OCI-LY7 (cell line): ENCODE data around the gene RBBP4.
"Not testable (repeated sequence)": the region's sequence is repeated elsewhere in the genome, so short reads cannot be mapped to it uniquely, and the experiment has no call there.

ENCODE experiments used
- EZH2phosphoT487 ChIP-seq: fragments of 200-600 bp; sonication (generic); IDR thresholded peaks from 2 replicates; pipeline ENCODE4 v1.6.1; 2018; ENCODE audit warnings: low read depth, borderline replicate concordance, mild to moderate bottlenecking, mixed run types, antibody characterized with exemption, low read length, moderate library complexity, mixed read lengths
- TF ChIP-seq, protein P1 (sequence below): fragments of 200-600 bp; sonication (generic); conservative IDR thresholded peaks from 2 replicates; pipeline ENCODE4 v1.5.1; 2014; ENCODE audit warnings: mild to moderate bottlenecking, antibody characterized with exemption, low read length, moderate library complexity, mixed read lengths

DNA sequence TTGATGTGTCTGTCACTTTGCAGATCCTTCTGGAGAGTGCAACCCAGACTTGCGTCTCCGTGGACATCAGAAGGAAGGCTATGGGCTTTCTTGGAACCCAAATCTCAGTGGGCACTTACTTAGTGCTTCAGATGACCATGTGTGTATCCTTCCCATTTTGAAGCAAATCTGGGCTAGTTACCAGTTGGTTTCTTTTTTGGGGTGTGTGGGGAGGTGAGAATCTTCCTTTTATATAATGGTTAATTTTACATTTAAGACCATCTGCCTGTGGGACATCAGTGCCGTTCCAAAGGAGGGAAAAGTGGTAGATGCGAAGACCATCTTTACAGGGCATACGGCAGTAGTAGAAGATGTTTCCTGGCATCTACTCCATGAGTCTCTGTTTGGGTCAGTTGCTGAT, 17.7 kb downstream of the RBBP4 start:
- TF ChIP-seq, protein P1, sequence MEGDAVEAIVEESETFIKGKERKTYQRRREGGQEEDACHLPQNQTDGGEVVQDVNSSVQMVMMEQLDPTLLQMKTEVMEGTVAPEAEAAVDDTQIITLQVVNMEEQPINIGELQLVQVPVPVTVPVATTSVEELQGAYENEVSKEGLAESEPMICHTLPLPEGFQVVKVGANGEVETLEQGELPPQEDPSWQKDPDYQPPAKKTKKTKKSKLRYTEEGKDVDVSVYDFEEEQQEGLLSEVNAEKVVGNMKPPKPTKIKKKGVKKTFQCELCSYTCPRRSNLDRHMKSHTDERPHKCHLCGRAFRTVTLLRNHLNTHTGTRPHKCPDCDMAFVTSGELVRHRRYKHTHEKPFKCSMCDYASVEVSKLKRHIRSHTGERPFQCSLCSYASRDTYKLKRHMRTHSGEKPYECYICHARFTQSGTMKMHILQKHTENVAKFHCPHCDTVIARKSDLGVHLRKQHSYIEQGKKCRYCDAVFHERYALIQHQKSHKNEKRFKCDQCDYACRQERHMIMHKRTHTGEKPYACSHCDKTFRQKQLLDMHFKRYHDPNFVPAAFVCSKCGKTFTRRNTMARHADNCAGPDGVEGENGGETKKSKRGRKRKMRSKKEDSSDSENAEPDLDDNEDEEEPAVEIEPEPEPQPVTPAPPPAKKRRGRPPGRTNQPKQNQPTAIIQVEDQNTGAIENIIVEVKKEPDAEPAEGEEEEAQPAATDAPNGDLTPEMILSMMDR, result not testable (repeated sequence)
- TF ChIP-seq EZH2phosphoT487, result not testable (repeated sequence)
